Measurements from ENCODE around the gene AGPAT1. TPM values are rescaled to one million over a fixed set of nuclear protein-coding genes. Genes with fewer than 3 reads are reported as not detected.

Gene AGPAT1
- total and polyA plus RNA-seq, 8 donors: 55.5 to 78.4 (median 69.8) TPM

DNA sequence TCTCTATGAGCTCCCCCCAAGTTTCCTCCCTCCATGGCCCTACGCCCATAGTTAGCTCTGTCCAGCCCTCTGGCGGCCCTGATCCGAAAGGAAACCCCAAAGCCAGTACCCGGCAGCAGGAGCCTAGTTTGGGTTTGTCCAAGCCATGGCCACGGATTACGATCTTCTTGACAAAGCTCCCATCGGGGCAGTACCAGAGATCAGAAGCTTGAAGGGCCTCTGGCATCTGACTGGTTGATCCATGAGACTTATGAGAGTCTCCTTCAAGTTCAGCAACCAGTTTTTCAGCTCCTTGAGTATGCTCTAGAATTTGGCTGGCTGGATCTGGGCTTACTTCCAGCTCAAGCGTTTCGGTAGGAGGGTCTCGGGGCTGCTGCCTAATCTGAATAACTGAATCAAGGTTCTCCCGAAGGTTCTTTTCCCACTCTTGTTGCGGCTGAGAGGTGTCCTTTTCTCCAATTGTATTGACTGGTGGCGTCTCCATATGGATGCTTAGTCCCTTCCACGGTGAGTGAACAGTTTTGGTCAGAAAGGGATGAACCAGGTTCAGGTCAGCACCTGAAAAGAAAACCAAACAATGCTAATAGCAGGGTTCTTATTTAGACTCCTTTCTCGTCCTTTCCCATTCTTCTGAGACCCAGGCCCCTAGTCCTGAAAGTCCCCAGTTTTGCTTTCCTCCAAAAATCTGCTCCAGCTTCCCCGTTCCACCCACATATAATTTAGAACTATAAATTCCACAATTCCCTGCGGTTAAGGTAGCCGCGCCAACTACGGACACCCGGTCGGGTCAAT lies 46.4 kb downstream of the AGPAT1 start:
- TF ChIP-seq CTCF (IDR thresholded peaks at IDR 0.05): no peak
- Histone ChIP-seq H3K9me3 (no peaks in the 10 kb centered on the region), H3K27ac (peak overlapping the region; percentile 78 to 82), H3K36me3 (peaks cover 0 to 21% of the 10 kb centered on the region in 2 donors), H3K4me3 (peak overlapping the region; percentile 37 to 91), H3K4me1 (peaks cover 22 to 32% of the 10 kb centered on the region in 2 donors), H3K27me3 (peaks cover 0 to 4% of the 10 kb centered on the region in 2 donors)
- ATAC-seq: peak; percentile 55
- intact Hi-C loops (cut with DNase I): no loop called here
- peak in 1 of 4 donors; percentile 64 for DNase-seq

DNA sequence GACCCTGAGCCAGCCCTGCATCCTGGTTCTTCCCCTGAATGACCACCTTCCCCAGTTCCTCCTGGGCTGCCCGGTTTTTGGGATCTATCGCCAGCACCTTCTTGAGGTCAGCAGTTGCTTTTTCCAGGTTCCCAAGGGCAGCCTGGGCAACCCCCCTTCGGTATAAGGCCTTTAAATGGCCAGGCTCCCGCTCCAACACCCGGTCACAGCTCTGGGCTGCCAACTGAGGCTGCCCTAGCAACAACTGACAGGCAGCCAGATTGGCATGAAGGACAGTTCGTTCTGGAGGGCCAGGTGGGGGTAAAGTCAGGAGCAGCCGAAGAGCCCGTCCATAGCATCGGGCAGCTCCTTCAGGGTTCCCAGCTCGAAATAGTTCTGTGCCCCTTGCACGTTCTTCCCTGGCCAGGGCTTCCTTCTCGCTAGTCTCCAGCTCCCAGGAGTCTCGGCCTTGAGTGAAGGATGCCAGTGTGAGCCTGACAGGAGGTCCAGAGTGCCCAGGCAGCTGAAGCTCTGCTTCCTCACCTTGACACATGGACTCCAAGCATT lies 47.1 kb downstream of the AGPAT1 start:
- peaks cover 22 to 32% of the 10 kb centered on the region in 2 donors for H3K4me1 ChIP-seq
- H3K4me3 ChIP-seq: peak overlapping the region in 1 of 2 donors; percentile 91
- no peaks in the 10 kb centered on the region for H3K9me3 ChIP-seq
- H3K36me3 ChIP-seq: peaks cover 0 to 28% of the 10 kb centered on the region in 2 donors
- ATAC-seq: no peak
- TF ChIP-seq CTCF (IDR thresholded peaks at IDR 0.05): no peak
- DNase-seq: no peak
- peak overlapping the region; percentile 78 to 82 for H3K27ac ChIP-seq
- no peaks in the 10 kb centered on the region for H3K27me3 ChIP-seq
- intact Hi-C loops (cut with DNase I): no loop called here

GRCh38 chr6:32127717-32128592 lies 47.9 kb downstream of the AGPAT1 start, which contains the start of gene ATF6B:
TSS of gene ATF6B (minus strand) at chr6:32128246. CDS start at chr6:32128207, 39 bp downstream.
- TF ChIP-seq CTCF (IDR thresholded peaks at IDR 0.05): no peak
- Histone ChIP-seq H3K36me3 (peaks cover 0 to 37% of the 10 kb centered on the region in 2 donors), H3K27me3 (no peaks in the 10 kb centered on the region), H3K9me3 (no peaks in the 10 kb centered on the region), H3K27ac (peak within 1 kb of the TSS; percentile 82 to 86), H3K4me3 (peak within 1 kb of the TSS; percentile 89 to 91), H3K4me1 (peaks cover 22 to 32% of the 10 kb centered on the region in 2 donors)
- DNase-seq: peak; percentile 97 to 99 (median 98)
- ATAC-seq: peak; percentile 93
- intact Hi-C loops (cut with DNase I): no loop called here

GRCh38 chr6:32127409-32127716 lies 48.5 kb downstream of the AGPAT1 start:
- DNase-seq (no peak), ATAC-seq (no peak)
- no peak for TF ChIP-seq CTCF (IDR thresholded peaks at IDR 0.05)
- peaks cover 22 to 32% of the 10 kb centered on the region in 2 donors for H3K4me1 ChIP-seq
- intact Hi-C loops (cut with DNase I): no loop called here
- peak overlapping the region; percentile 89 to 91 for H3K4me3 ChIP-seq
- H3K9me3 ChIP-seq: no peaks in the 10 kb centered on the region
- peak overlapping the region; percentile 82 to 86 for H3K27ac ChIP-seq
- peaks cover 0 to 43% of the 10 kb centered on the region in 2 donors for H3K36me3 ChIP-seq
- H3K27me3 ChIP-seq: no peaks in the 10 kb centered on the region
